SK-N-MC (cell line): ENCODE data around the gene AP3D1.

Source experiments
- EZH2 ChIP-seq: fragments of 200-600 bp; sonication (generic); IDR thresholded peaks from one replicate; pipeline ENCODE4 v1.6.1; 2017; ENCODE audit warnings: antibody characterized with exemption
- FOXP2 ChIP-seq: optimal IDR thresholded peaks from 2 replicates; pipeline ENCODE3; 2011; ENCODE audit warnings: mild to moderate bottlenecking, moderate library complexity; ENCODE audit not compliant: insufficient read depth; ENCODE audit errors: extremely low read length, control extremely low read depth
- POLR2AphosphoS5 ChIP-seq: IDR thresholded peaks from 2 replicates; pipeline ENCODE4 v1.6.1; 2012; ENCODE audit warnings: mild to moderate bottlenecking, low read depth, low read length, borderline replicate concordance

GRCh38 chr19:2179095-2179494 is 27.7 kb upstream of the AP3D1 start:
- no peak for TF ChIP-seq FOXP2
- no peak for TF ChIP-seq POLR2AphosphoS5
- TF ChIP-seq EZH2, result no peak
